Non-pigmented ciliary epithelial cell (primary cell): Measurements from ENCODE around the gene SDC3.

Source experiments
- DNase-seq: peaks from one replicate; pipeline ENCODE4 v3.0.0-alpha.2; 2010; ENCODE audit warnings: low read depth

Gene SDC3

GRCh38 chr1:30888391-30888790 lies 20.2 kb downstream of the SDC3 start:
- peak; percentile 87 for DNase-seq

GRCh38 chr1:30887485-30888315 lies 20.9 kb downstream of the SDC3 start:
- DNase-seq, result no peak

- no peak for DNase-seq
Observed at GRCh38 chr1:30886710-30887428, 21.7 kb downstream of the SDC3 start.

GRCh38 chr1:30885570-30886522 lies 22.7 kb downstream of the SDC3 start:
- no peak for DNase-seq

GRCh38 chr1:30884723-30885122 lies 23.8 kb downstream of the SDC3 start:
- DNase-seq, result no peak

- DNase-seq, result no peak
Observed at GRCh38 chr1:30883389-30884172, 25.0 kb downstream of the SDC3 start.

- no peak for DNase-seq
Observed at GRCh38 chr1:30882678-30883388, 25.7 kb downstream of the SDC3 start.

- DNase-seq, result no peak
Observed at GRCh38 chr1:30881319-30882181, 27.0 kb downstream of the SDC3 start.

GRCh38 chr1:30880678-30881318 lies 27.8 kb downstream of the SDC3 start:
- no peak for DNase-seq

GRCh38 chr1:30879940-30880677 lies 28.4 kb downstream of the SDC3 start:
- no peak for DNase-seq

GRCh38 chr1:30879126-30879786 lies 29.3 kb downstream of the SDC3 start:
- DNase-seq, result no peak

- no peak for DNase-seq
Observed at GRCh38 chr1:30878559-30878958, 30.0 kb downstream of the SDC3 start.

- no peak for DNase-seq
Observed at GRCh38 chr1:30878016-30878415, 30.5 kb downstream of the SDC3 start.

GRCh38 chr1:30877205-30877912 lies 31.2 kb downstream of the SDC3 start:
- DNase-seq, result no peak

GRCh38 chr1:30876451-30877204 lies 31.9 kb downstream of the SDC3 start:
- no peak for DNase-seq

GRCh38 chr1:30875916-30876315 lies 32.6 kb downstream of the SDC3 start:
- DNase-seq, result no peak

GRCh38 chr1:30875197-30875596 lies 33.4 kb downstream of the SDC3 start:
- DNase-seq, result no peak
